H1 (cell line): ENCODE data around the gene SH3RF2. TPM values are rescaled to one million over a fixed set of nuclear protein-coding genes. Genes with fewer than 3 reads are reported as not detected.

ENCODE experiments used
- CTCF ChIA-PET: fragments of 300-600 bp; sonication (Branson Sonifier 250); formaldehyde crosslinking; loops from one replicate; lab custom pipeline; 2021; ENCODE audit not compliant: partially characterized antibody; lab: Charles Lee
- POLR2A ChIA-PET: fragments of 300-600 bp; sonication (Branson Sonifier 250); formaldehyde crosslinking; loops from one replicate; lab custom pipeline; 2021; ENCODE audit warnings: inconsistent platforms; ENCODE audit not compliant: partially characterized antibody; lab: Charles Lee
- DNase-seq, 2 experiments: peaks; one replicate each; pipeline versions ENCODE4 v3.0.0 to v3.0.0-alpha.2; 2010 to 2022; ENCODE audit warnings: low spot score in 2 of 2, low read depth in 1 of 2, mixed read lengths in 1 of 2
- FAIRE-seq: peaks from 2 replicates; lab custom pipeline; 2011; peaks lifted over from hg19 to GRCh38; lab: Jason Lieb, UNC
- H2AFZ ChIP-seq: 2 replicates; pipeline ENCODE4 v1.8.1; 2012; ENCODE audit warnings: low read length, inconsistent platforms
- H2AK5ac ChIP-seq: 2 replicates; pipeline ENCODE4 v1.6.1; 2013; ENCODE audit warnings: low read depth, low read length
- H2BK120ac ChIP-seq: replicated peaks from 2 replicates; pipeline ENCODE3; 2013; ENCODE audit warnings: low read depth, low read length, inconsistent platforms
- H2BK12ac ChIP-seq: 2 replicates; pipeline ENCODE4 v1.6.1; 2013; ENCODE audit warnings: low read depth, low read length
- H2BK15ac ChIP-seq: 2 replicates; pipeline ENCODE4 v1.6.1; 2013; ENCODE audit warnings: low read length
- H2BK20ac ChIP-seq: 2 replicates; pipeline ENCODE4 v1.6.1; 2013; ENCODE audit warnings: low read length
- H2BK5ac ChIP-seq: 2 replicates; pipeline ENCODE4 v1.6.1; 2013; ENCODE audit warnings: low read depth, low read length
- H3K14ac ChIP-seq: 2 replicates; pipeline ENCODE4 v1.6.1; 2013; ENCODE audit warnings: inconsistent platforms; ENCODE audit not compliant: insufficient read length
- H3K18ac ChIP-seq: 2 replicates; pipeline ENCODE4 v1.6.1; 2013; ENCODE audit warnings: low read length; ENCODE audit errors: extremely low read depth
- H3K23ac ChIP-seq: 2 replicates; pipeline ENCODE4 v1.6.1; 2013; ENCODE audit warnings: inconsistent platforms; ENCODE audit not compliant: insufficient read length
- H3K23me2 ChIP-seq: 2 replicates; pipeline ENCODE4 v1.6.1; 2013; ENCODE audit warnings: low read depth, low read length
- H3K27ac ChIP-seq: 2 replicates; pipeline ENCODE4 v1.6.1; 2011; ENCODE audit warnings: low read depth, low read length, inconsistent platforms
- H3K27me3 ChIP-seq, 4 experiments: replicated peaks in 1 of 4; 1 replicate in 1 of 4; 2 replicates in 3 of 4; pipeline versions ENCODE4 v1.6.1 to v1.8.1; 2011 to 2013; ENCODE audit warnings: low read length in 3 of 4, mild to moderate bottlenecking in 3 of 4, inconsistent platforms in 2 of 4, mixed read lengths in 2 of 4, moderate library complexity in 1 of 4; ENCODE audit not compliant: control insufficient read depth in 3 of 4, insufficient read depth in 3 of 4; ENCODE audit errors: extremely low read depth in 1 of 4
- H3K36me3 ChIP-seq, 4 experiments: 2 replicates each; pipeline versions ENCODE4 v1.6.1 to v1.8.1; 2011 to 2013; ENCODE audit warnings: mild to moderate bottlenecking in 4 of 4, low read length in 3 of 4, moderate library complexity in 2 of 4, control low read depth in 1 of 4, inconsistent platforms in 1 of 4; ENCODE audit not compliant: insufficient read depth in 4 of 4, control insufficient read depth in 2 of 4
- H3K4ac ChIP-seq: replicated peaks from 2 replicates; pipeline ENCODE3; 2013; ENCODE audit warnings: low read length, low read depth, mixed read lengths, inconsistent platforms; ENCODE audit not compliant: insufficient read length
- H3K4me1 ChIP-seq, 4 experiments: replicated peaks in 1 of 4; 1 replicate in 1 of 4; 2 replicates in 3 of 4; pipeline versions ENCODE4 v1.6.1 to v1.8.1; 2011 to 2013; ENCODE audit warnings: low read length in 3 of 4, inconsistent platforms in 2 of 4, mixed read lengths in 1 of 4; ENCODE audit not compliant: insufficient read depth in 4 of 4, control insufficient read depth in 3 of 4
- H3K4me2 ChIP-seq, 2 experiments: 2 replicates each; pipeline versions ENCODE4 v1.6.1 to v1.8.1; 2011 to 2013; ENCODE audit warnings: low read depth in 2 of 2, low read length in 2 of 2, control low read depth in 1 of 2, inconsistent platforms in 1 of 2, mild to moderate bottlenecking in 1 of 2; ENCODE audit not compliant: insufficient read depth in 1 of 2
- H3K4me3 ChIP-seq, 4 experiments: fragments of 200-600, 300-600 bp in 1 of 4; sonication (generic), shearing (Covaris generic), sonication (Bioruptor Twin) in 1 of 4; 2 replicates each; pipeline versions ENCODE4 v1.5.1 to v1.8.1; 2011 to 2016; ENCODE audit warnings: low read length in 4 of 4, low read depth in 3 of 4, control low read depth in 2 of 4, inconsistent platforms in 2 of 4, mild to moderate bottlenecking in 2 of 4, mixed read lengths in 1 of 4, moderate library complexity in 1 of 4; ENCODE audit not compliant: insufficient read depth in 2 of 4; ENCODE audit errors: extremely low read depth in 1 of 4
- H3K56ac ChIP-seq: replicated peaks from 2 replicates; pipeline ENCODE3; 2013; ENCODE audit warnings: low read depth, mild to moderate bottlenecking, mixed read lengths, low read length, inconsistent platforms; ENCODE audit not compliant: insufficient read length
- H3K79me1 ChIP-seq: 2 replicates; pipeline ENCODE4 v1.6.1; 2013; ENCODE audit warnings: low read depth, low read length, control low read depth
- H3K79me2 ChIP-seq, 2 experiments: 2 replicates each; pipeline versions ENCODE4 v1.6.1 to v1.8.1; 2012 to 2013; ENCODE audit warnings: low read length in 2 of 2, mild to moderate bottlenecking in 2 of 2, inconsistent platforms in 1 of 2; ENCODE audit not compliant: insufficient read depth in 2 of 2, control insufficient read depth in 1 of 2
- H3K9ac ChIP-seq, 4 experiments: replicated peaks in 1 of 4; 1 replicate in 1 of 4; 2 replicates in 3 of 4; pipeline versions ENCODE4 v1.6.1 to v1.8.1; 2011 to 2013; ENCODE audit warnings: low read depth in 3 of 4, low read length in 3 of 4, control low read depth in 2 of 4, mild to moderate bottlenecking in 2 of 4, moderate library complexity in 2 of 4, inconsistent platforms in 1 of 4; ENCODE audit errors: extremely low read depth in 1 of 4
- H3K9me3 ChIP-seq, 2 experiments: 2 replicates each; pipeline versions ENCODE4 v1.6.1 to v1.8.1; 2012 to 2013; ENCODE audit warnings: mild to moderate bottlenecking in 2 of 2, moderate library complexity in 2 of 2, control low read depth in 1 of 2, inconsistent platforms in 1 of 2, low read depth in 1 of 2, low read length in 1 of 2, mixed read lengths in 1 of 2; ENCODE audit not compliant: insufficient read depth in 2 of 2
- H4K20me1 ChIP-seq, 2 experiments: replicated peaks in 1 of 2; 2 replicates each; pipeline versions ENCODE3 to v1.8.1; 2011 to 2013; ENCODE audit warnings: inconsistent platforms in 2 of 2, low read length in 2 of 2, mild to moderate bottlenecking in 1 of 2; ENCODE audit not compliant: insufficient read depth in 2 of 2, control insufficient read depth in 1 of 2
- H4K5ac ChIP-seq: 2 replicates; pipeline ENCODE4 v1.6.1; 2013; ENCODE audit warnings: low read length, low read depth, mixed read lengths, inconsistent platforms; ENCODE audit not compliant: insufficient read length
- H4K8ac ChIP-seq: 2 replicates; pipeline ENCODE4 v1.8.0; 2013; ENCODE audit warnings: mild to moderate bottlenecking, moderate library complexity, low read length, inconsistent platforms; ENCODE audit not compliant: insufficient read depth; ENCODE audit errors: extremely low read depth
- H4K91ac ChIP-seq: replicated peaks from 2 replicates; pipeline ENCODE3; 2013; ENCODE audit warnings: low read length, mixed read lengths, inconsistent platforms; ENCODE audit not compliant: insufficient read length
- BCL11A ChIP-seq, 2 experiments: IDR thresholded peaks; one replicate each; pipeline ENCODE4 v1.6.1; 2011; ENCODE audit warnings: low read depth in 2 of 2, low read length in 2 of 2, mild to moderate bottlenecking in 2 of 2
- EZH2 ChIP-seq: fragments of 200-600 bp; sonication (generic); IDR thresholded peaks from 2 replicates; pipeline ENCODE4 v1.7.1; 2012; ENCODE audit warnings: low read depth, mild to moderate bottlenecking, moderate library complexity, low read length, inconsistent platforms; ENCODE audit not compliant: severe bottlenecking
- NANOG ChIP-seq: IDR thresholded peaks from 2 replicates; pipeline ENCODE4 v1.6.1; 2011; ENCODE audit warnings: low read length, low read depth, mild to moderate bottlenecking, inconsistent platforms; ENCODE audit not compliant: insufficient read depth, poor library complexity, severe bottlenecking
- SUZ12 ChIP-seq: fragments of 200-600 bp; sonication (generic); IDR thresholded peaks from 2 replicates; pipeline ENCODE4 v1.6.1; 2012; ENCODE audit warnings: mild to moderate bottlenecking, inconsistent platforms, low read length, moderate library complexity, mixed read lengths
- WGBS, 2 experiments: shearing (Covaris generic) in 1 of 2; methylation state at CpG; one replicate each; pipeline versions ENCODE4 v1.1.6 to v1.1.7; 2013 to 2015; ENCODE audit warnings: low lambda C conversion rate in 2 of 2, mixed read lengths in 2 of 2, inconsistent platforms in 1 of 2, low coverage in 1 of 2, missing lambda C conversion rate in 1 of 2; ENCODE audit not compliant: insufficient replicate concordance in 2 of 2, insufficient coverage in 1 of 2, insufficient read length in 1 of 2; ENCODE audit errors: extremely low coverage in 1 of 2, missing lambda C conversion rate in 1 of 2; 5-methylcytosine and 5-hydroxymethylcytosine counted together
- polyA plus RNA-seq, 7 experiments: library from polyadenylated mRNA; depleted of rRNA in 3 of 7; stranded (reverse) in 5 of 7; unstranded in 2 of 7; fragments of >200 nt in 5 of 7; fragments of 200-250 nt in 2 of 7; gene quantifications; 1 replicate in 5 of 7; 2 replicates in 1 of 7; 4 replicates in 1 of 7; pipeline versions ENCODE4 v1.2.1 to v1.2.3, GENCODE V29; 2011 to 2013; ENCODE audit warnings: missing spikeins in 2 of 7, mixed read lengths in 2 of 7
- total RNA-seq: library from RNA; stranded (reverse); fragmentation: NEBNext Ultra II Directional; extraction: Animal tissue kit (Norgen Biotek cat#: 25700); gene quantifications from 2 replicates; pipeline ENCODE4 v1.2.1, GENCODE V29; 2021
- TF ChIP-seq, protein P1 (sequence below): IDR thresholded peaks from 2 replicates; pipeline ENCODE4 v1.6.1; 2012; ENCODE audit warnings: inconsistent platforms

The SH3RF2 gene
- total and polyA plus RNA-seq, 2 of the 8 experiments (the other 6 are each of a cell fraction or from before 2014, with no cell fraction given), result 0.80 to 0.95 TPM

DNA sequence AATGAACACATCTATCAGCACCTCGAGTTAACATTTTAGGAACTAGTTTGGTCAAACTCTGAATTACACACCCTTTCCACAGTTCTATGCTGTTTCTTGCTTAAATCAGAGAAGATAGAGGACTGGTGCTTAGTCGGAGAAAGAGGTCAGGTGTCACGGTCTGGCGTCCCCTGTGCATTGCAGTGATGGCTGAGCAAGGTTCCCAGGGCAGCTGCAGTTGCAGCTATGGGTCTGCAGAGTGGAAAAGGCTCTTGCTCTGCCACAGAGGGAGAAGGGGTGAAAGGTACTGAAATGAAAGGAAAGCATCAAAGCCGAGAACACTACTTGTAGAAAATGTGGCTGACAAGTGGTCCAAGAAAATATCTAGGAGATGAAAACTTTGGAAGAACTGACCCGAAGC, 25.2 kb upstream of the SH3RF2 start:
- Histone ChIP-seq H2BK12ac (no peak overlapping the region), H3K56ac (no peak overlapping the region), H3K18ac (no peak overlapping the region), H3K9me3 (no peaks in the 10 kb centered on the region), H2AK5ac (no peak overlapping the region), H4K5ac (no peak overlapping the region), H3K79me1 (no peaks in the 10 kb centered on the region), H3K23me2 (no peaks in the 10 kb centered on the region), H3K4me1 (no peaks in the 10 kb centered on the region), H3K27ac (no peak overlapping the region), H3K9ac (no peak overlapping the region), H2BK120ac (no peak overlapping the region), H3K23ac (no peak overlapping the region), H2BK5ac (no peak overlapping the region), H4K8ac (no peak overlapping the region), H4K20me1 (no peaks in the 10 kb centered on the region), H2BK20ac (no peak overlapping the region), H3K4ac (no peak overlapping the region), H2AFZ (0 out of 2 replicates have a peak overlapping the region, but pooled peaks have one; percentile 3), H4K91ac (no peak overlapping the region), H3K14ac (no peak overlapping the region), H3K27me3 (no peaks in the 10 kb centered on the region), H3K79me2 (no peaks in the 10 kb centered on the region), H3K4me2 (no peak overlapping the region), H3K4me3 (no peak overlapping the region), H2BK15ac (no peak overlapping the region), H3K36me3 (no peaks in the 10 kb centered on the region)
- DNase-seq (no peak), FAIRE-seq (no peak)
- CTCF ChIA-PET, result interaction anchor here (0.7 to 1.3 kb wide), 5 partner anchors 81 to 230 kb away, joined by 3 to 4 read pairs (median 3); no protein-coding TSS in a partner anchor
- 82% methylated on average over 6 of the region's 6 CpGs; no CpG with 5 or more reads in 1 of the 2 experiments for WGBS, 2 experiments
- POLR2A ChIA-PET, result no interaction called here
- no peak for TF ChIP-seq NANOG
- no peak for TF ChIP-seq EZH2
- TF ChIP-seq, protein P1, sequence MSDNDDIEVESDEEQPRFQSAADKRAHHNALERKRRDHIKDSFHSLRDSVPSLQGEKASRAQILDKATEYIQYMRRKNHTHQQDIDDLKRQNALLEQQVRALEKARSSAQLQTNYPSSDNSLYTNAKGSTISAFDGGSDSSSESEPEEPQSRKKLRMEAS, result no peak
- no peak for TF ChIP-seq BCL11A (IDR thresholded peaks at IDR 0.05; ENCODE audit: low read depth in 2 of 2, low read length in 2 of 2)
- TF ChIP-seq SUZ12, result no peak
